Pancreas (tissue), 10 donors: Measurements from ENCODE around the gene GCLC. TPM values are rescaled to one million over a fixed set of nuclear protein-coding genes. Genes with fewer than 3 reads are reported as not detected.

Source experiments
- ATAC-seq, 4 donors: fragments of 200-7000 bp; cut with Tn5 transposase; one replicate each; pipeline versions ENCODE4 v1.8.0 to v1.9.1; 2020; ENCODE audit warnings: mild to moderate bottlenecking in 4 of 4, moderate library complexity in 4 of 4
- DNase-seq, 6 donors: peaks; one replicate each; pipeline ENCODE4 v3.0.0-alpha.2; 2020
- FAIRE-seq: peaks from 2 replicates; lab custom pipeline; 2012; peaks lifted over from hg19 to GRCh38; lab: Jason Lieb, UNC
- H3K27ac ChIP-seq, 4 donors: fragments of 200-600 bp; sonication (generic); 1 replicate in 3 of 4; 2 replicates in 1 of 4; pipeline versions ENCODE4 v1.5.0 to v1.8.0; 2020
- H3K27me3 ChIP-seq, 4 donors: fragments of 200-600 bp; one replicate each; pipeline ENCODE4 v1.8.0; 2021
- H3K36me3 ChIP-seq, 3 donors: fragments of 200-600 bp; sonication (generic) in 1 of 3; one replicate each; pipeline versions ENCODE4 v1.5.0 to v1.8.0; 2020 to 2021
- H3K4me1 ChIP-seq, 3 donors: fragments of 200-600 bp; one replicate each; pipeline ENCODE4 v1.8.0; 2021
- H3K4me3 ChIP-seq, 4 donors: fragments of 200-600 bp; sonication (generic) in 2 of 4; one replicate each; pipeline versions ENCODE4 v1.5.0 to v1.8.0; 2020 to 2021
- H3K9me3 ChIP-seq, 4 donors: fragments of 200-600 bp; one replicate each; pipeline ENCODE4 v1.8.0; 2021
- WGBS, 2 donors: extraction: QIAGEN DNeasy Blood & Tissue Kit; methylation state at CpG; one replicate each; pipeline ENCODE4 v1.1.7; 2013; 5-methylcytosine and 5-hydroxymethylcytosine counted together
- intact Hi-C, 3 donors: fragments of 100-400 bp; cut with DNase I; formaldehyde crosslinking; loops; one replicate each; pipeline versions ENCODE4 v1.11.1 to v1.14.2; 2022
- polyA plus RNA-seq, 2 donors: library from polyadenylated mRNA; stranded (reverse); fragments of 200-250 nt; gene quantifications; one replicate each; pipeline ENCODE4 v1.2.3, GENCODE V29; 2013
- total RNA-seq, 6 donors: library from RNA; stranded (reverse); fragmentation: NEBNext Ultra II Directional in 4 of 6; extraction: Animal tissue kit (Norgen Biotek cat#: 25700) in 4 of 6; gene quantifications; one replicate each; pipeline versions ENCODE4 v1.2.1 to v1.2.4, GENCODE V29; 2021 to 2023
- TF ChIP-seq, protein P1 (sequence below), 4 donors: fragments of 200-600 bp; sonication (generic) in 3 of 4; IDR thresholded peaks; one replicate each; pipeline versions ENCODE4 v1.5.0 to v1.8.0; 2021; ENCODE audit warnings: antibody characterized with exemption in 4 of 4
- donor health status: healthy with polysubstance abuse.
- donor health status: DM: no; HTN: no; CAD: no; lungs with moderate emphysema.
- donor health status: DM: no; HTN: no; CAD: no.
- donor health status: control.
- donor health status: control.
- donor health status: Bipolar disorder and iron deficiency.
- donor health status: DM: yes; HTN: yes; CAD: no.
- donor health status: DM: no; HTN: no; CAD: no.
- donor health status: DM: no; HTN: no; CAD: no.
- donor health status: DM: yes; HTN: yes; CAD: no.

The GCLC gene
- total and polyA plus RNA-seq, 8 donors, result 5.9 to 29.5 (median 16.8) TPM

DNA sequence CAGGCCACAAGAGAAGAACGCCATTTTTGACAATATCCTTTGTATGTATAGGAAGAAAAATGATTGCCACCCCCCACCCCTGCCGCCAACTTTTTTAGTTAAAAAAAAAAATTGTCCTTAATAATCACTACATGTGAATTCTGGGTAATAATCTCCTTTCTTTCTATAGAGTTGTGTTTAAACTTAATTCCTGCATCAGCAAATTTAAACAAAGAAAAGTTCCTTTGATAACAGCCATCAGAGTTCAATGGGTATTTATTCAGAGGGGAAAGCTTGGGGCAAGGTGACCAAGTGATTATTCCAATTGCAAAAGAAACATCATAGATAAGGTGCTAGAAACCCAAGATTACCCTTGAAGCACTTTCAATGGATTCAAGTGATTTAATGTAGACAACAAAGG is 47.0 kb downstream of the GCLC start:
- Histone ChIP-seq H3K36me3 (peaks cover 0 to 34% (median 2%) of the 10 kb centered on the region in 3 donors), H3K4me1 (peaks cover 0 to 19% (median 6%) of the 10 kb centered on the region in 3 donors), H3K27me3 (no peaks in the 10 kb centered on the region), H3K27ac (peak overlapping the region in 1 of 4 donors; percentile 8), H3K9me3 (no peaks in the 10 kb centered on the region), H3K4me3 (no peak overlapping the region)
- 89 to 98% methylated on average over 2 of the region's 2 CpGs for WGBS, 2 donors
- TF ChIP-seq, protein P1, sequence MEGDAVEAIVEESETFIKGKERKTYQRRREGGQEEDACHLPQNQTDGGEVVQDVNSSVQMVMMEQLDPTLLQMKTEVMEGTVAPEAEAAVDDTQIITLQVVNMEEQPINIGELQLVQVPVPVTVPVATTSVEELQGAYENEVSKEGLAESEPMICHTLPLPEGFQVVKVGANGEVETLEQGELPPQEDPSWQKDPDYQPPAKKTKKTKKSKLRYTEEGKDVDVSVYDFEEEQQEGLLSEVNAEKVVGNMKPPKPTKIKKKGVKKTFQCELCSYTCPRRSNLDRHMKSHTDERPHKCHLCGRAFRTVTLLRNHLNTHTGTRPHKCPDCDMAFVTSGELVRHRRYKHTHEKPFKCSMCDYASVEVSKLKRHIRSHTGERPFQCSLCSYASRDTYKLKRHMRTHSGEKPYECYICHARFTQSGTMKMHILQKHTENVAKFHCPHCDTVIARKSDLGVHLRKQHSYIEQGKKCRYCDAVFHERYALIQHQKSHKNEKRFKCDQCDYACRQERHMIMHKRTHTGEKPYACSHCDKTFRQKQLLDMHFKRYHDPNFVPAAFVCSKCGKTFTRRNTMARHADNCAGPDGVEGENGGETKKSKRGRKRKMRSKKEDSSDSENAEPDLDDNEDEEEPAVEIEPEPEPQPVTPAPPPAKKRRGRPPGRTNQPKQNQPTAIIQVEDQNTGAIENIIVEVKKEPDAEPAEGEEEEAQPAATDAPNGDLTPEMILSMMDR (IDR thresholded peaks at IDR 0.05), result no peak
- DNase-seq, result no peak
- FAIRE-seq, result no peak
- no peak for ATAC-seq
- intact Hi-C loops, result loop anchor here in 2 of 3 donors (10.0 kb wide), 2 partner anchors 147 to 157 kb away; no protein-coding TSS in a partner anchor

DNA sequence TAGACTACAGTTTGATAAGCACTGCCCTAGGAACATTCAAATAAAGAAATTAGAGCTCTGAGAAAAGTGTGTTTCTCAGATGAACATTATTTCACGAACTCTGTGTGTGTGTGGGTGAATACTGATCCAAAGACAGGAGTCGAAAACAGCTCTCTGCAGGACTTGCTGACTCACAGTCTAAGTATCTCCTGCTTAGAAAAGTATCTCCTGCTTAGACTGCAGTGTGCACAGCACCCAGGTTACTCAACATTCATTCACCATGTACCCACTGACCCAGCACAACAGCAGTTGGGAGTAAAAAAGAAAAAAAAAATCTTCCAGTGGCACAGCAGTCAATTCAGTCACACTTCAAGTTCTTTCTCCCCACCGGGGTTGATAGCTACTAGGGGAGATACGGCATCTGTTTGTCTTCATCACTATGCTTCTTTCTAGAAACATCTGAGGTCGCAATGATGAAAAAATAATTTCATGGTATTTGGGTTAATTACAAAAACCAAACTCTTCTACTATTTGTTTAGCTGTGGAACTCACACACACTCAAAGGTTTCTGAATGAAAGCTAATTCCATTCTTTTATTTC is 48.0 kb downstream of the GCLC start:
- Histone ChIP-seq H3K4me1 (peaks cover 0 to 22% (median 6%) of the 10 kb centered on the region in 3 donors), H3K4me3 (no peak overlapping the region), H3K36me3 (peaks cover 0 to 24% (median 0%) of the 10 kb centered on the region in 3 donors), H3K9me3 (no peaks in the 10 kb centered on the region), H3K27me3 (no peaks in the 10 kb centered on the region), H3K27ac (peak overlapping the region in 2 of 4 donors; percentile 17 to 30)
- DNase-seq, result no peak
- ATAC-seq, result peak in 2 of 4 donors; percentile 37 to 64
- FAIRE-seq, result no peak
- TF ChIP-seq, protein P1 (IDR thresholded peaks at IDR 0.05), result no peak
- WGBS, 2 donors, result 34 to 60% methylated on average over 5 of the region's 5 CpGs
- intact Hi-C loops, result loop anchor here in 2 of 3 donors (10.0 kb wide), 2 partner anchors 148 to 158 kb away; no protein-coding TSS in a partner anchor

DNA sequence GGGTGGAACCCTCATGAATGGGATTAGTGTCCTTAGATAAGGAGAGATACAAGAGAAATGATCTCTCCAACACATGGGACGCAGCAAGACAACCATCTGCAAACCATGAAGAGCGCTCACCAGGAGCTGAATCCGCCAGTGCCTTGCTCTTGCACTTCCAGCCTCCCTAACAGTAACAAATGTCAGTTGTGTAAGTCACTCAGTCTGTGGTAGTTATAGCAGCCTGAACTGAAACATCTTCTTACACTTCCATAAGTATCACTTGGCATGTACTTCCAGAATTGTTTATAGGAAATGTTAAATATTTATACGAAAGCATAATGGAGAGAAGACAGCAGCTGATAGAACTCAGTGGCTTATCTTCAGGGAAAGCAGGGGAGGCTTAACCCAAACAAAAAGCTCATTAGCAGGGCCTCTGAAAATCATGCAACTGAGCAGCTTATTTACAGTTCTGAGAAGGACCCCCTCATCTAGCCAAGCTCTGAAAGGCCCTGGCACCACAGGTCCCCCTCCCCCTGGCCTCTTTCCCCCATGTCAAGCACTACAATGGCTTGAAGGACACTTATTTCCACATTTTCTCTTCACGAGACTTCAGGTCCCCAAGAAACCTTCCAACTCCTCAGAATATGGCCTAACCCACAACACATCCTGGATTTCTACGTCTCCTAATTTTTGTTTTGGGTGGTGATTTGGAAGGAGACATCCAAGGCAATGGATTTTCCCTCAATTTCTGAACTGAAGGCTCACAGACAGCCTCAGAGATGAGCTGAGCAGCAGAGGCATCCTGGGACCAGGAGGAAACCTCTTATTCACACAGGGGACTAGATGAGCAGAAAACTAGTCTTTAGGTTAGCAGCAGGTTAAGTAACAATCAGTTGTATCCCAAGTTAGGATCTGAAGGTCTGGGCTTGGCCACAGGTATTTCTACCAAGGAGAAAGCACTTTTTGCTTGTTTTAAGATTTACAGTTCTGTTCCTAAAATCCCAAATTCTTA is 49.1 kb downstream of the GCLC start:
- intact Hi-C loops, result loop anchor here in 2 of 3 donors (10.0 kb wide), 2 partner anchors 149 to 159 kb away; no protein-coding TSS in a partner anchor
- ATAC-seq (no peak), FAIRE-seq (no peak), DNase-seq (no peak)
- Histone ChIP-seq H3K27ac (peak overlapping the region in 1 of 4 donors; percentile 17), H3K4me3 (no peak overlapping the region), H3K36me3 (peaks cover 0 to 22% (median 0%) of the 10 kb centered on the region in 3 donors), H3K27me3 (no peaks in the 10 kb centered on the region), H3K4me1 (peaks cover 0 to 22% (median 6%) of the 10 kb centered on the region in 3 donors), H3K9me3 (no peaks in the 10 kb centered on the region)
- WGBS, 2 donors, result 76 to 87% methylated on average over 6 of the region's 6 CpGs
- TF ChIP-seq, protein P1 (IDR thresholded peaks at IDR 0.05), result no peak

DNA sequence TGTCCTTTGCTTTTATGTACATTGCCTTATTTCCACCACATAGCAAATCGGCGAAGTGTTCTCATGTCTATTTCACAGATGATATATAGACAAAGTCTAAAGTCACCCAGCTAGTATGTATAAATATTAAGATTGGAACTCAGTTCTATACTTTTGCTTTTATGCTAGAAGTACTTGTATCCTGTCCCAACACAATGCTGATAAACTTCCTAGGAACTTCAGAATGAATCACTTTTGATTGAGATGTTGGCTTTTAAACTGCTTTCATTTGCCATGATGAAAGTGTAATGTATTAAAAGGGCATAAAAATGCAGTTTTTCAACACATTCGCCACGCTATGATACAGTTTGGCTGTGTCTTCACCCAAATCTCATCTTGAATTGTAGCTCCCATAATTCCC is 50.8 kb downstream of the GCLC start:
- H3K27ac ChIP-seq, result no peak overlapping the region
- peaks cover 0 to 8% (median 0%) of the 10 kb centered on the region in 3 donors for H3K36me3 ChIP-seq
- H3K27me3 ChIP-seq, result no peaks in the 10 kb centered on the region
- no peak overlapping the region for H3K4me3 ChIP-seq
- ATAC-seq (peak in 1 of 4 donors; percentile 10), DNase-seq (no peak), FAIRE-seq (no peak)
- intact Hi-C loops, result loop anchor here in 2 of 3 donors (10.0 kb wide), 2 partner anchors 151 to 161 kb away; no protein-coding TSS in a partner anchor
- H3K9me3 ChIP-seq, result no peaks in the 10 kb centered on the region
- H3K4me1 ChIP-seq, result peaks cover 0 to 22% (median 6%) of the 10 kb centered on the region in 3 donors
- 55 to 57% methylated on average over 4 of the region's 4 CpGs for WGBS, 2 donors
- TF ChIP-seq, protein P1 (IDR thresholded peaks at IDR 0.05), result no peak
